Measurements from ENCODE around the gene PREPL.
"Not testable (repeated sequence)": the region's sequence is repeated elsewhere in the genome, so short reads cannot be mapped to it uniquely, and the experiment has no call there.

PREPL gene

DNA sequence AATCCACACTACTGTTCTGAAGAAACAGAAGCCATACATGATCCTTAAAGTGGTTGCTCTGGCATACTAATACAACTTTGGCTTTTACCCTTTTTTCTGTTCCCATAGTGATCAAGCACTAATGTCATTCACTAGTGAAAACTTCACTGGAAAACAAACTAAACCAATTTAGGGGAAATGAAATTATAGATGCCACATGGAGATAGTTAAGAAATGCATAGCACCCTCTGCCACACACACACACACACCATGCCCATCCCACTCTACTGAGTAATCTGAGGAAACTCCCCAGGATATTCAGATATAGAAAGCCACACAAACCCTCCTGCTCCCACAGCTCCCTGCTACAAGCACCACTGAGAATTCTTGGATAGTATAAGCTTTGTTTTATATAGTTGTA is 46.9 kb downstream of the PREPL start:
- peak overlapping the region; percentile 57 for H3K27ac ChIP-seq
- TF ChIP-seq, protein P1, sequence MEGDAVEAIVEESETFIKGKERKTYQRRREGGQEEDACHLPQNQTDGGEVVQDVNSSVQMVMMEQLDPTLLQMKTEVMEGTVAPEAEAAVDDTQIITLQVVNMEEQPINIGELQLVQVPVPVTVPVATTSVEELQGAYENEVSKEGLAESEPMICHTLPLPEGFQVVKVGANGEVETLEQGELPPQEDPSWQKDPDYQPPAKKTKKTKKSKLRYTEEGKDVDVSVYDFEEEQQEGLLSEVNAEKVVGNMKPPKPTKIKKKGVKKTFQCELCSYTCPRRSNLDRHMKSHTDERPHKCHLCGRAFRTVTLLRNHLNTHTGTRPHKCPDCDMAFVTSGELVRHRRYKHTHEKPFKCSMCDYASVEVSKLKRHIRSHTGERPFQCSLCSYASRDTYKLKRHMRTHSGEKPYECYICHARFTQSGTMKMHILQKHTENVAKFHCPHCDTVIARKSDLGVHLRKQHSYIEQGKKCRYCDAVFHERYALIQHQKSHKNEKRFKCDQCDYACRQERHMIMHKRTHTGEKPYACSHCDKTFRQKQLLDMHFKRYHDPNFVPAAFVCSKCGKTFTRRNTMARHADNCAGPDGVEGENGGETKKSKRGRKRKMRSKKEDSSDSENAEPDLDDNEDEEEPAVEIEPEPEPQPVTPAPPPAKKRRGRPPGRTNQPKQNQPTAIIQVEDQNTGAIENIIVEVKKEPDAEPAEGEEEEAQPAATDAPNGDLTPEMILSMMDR (conservative IDR thresholded peaks at IDR 0.05), result no peak

DNA sequence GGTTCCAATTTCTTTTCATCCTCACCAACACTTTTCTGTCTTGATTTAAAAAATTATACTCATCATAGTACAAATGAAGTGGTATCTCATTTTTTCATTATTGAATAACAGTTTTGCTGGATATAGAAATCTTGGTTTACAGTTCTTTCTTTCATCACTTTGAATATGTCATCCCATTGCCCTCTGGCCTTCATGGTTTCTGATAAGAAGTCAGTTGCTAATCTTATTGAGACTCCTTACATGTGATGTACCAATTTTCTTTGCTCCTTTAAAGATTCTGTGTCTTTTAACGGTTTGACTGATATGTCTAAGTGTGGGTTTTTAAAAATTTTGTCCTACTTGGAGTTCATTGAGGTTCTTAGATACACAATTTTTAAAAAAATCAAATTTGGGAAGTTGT is 51.0 kb downstream of the PREPL start:
- TF ChIP-seq, protein P1 (conservative IDR thresholded peaks at IDR 0.05), result no peak
- no peak overlapping the region for H3K27ac ChIP-seq

DNA sequence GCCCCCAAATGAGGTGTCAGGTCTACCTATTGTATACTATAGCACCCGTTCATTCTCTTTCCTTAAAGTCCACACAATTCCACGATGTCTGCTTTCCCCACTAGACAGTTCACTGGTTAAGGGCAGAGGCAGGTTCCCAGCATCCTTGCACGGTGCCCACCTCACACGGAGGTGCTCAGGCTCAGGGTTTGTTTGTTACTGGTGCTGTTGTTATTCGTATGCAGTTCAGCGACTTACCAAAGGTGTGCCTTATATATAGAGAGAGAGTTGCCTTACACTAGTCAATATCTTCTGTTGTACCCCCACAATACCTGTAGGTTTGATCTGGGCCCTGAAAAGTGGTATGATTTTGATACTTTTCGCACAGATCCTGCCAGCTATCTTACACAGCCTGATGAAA is 55.4 kb downstream of the PREPL start:
- TF ChIP-seq, protein P1 (conservative IDR thresholded peaks at IDR 0.05), result no peak
- no peak overlapping the region for H3K27ac ChIP-seq

DNA sequence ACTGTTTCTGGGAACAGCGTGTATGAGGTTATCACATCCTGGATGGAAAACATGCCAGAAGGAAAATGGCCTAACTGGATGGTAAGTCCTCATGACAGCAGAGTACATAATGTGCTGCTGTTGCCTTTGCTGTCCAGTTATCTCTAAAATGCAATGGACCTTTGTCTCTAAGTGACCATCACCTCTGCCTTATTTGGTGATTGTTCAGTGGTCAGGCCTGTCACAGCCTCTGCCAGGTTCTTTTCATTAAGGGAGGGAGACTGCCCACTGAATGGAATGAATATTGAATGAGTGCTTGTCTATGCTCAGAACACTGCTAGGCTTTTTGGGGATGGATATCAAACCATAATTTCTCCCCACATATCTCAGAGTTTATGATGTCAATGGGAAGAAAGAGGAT is 57.0 kb downstream of the PREPL start:
- 0 out of 2 replicates have a peak overlapping the region, but pooled peaks have one; percentile 11 for H3K27ac ChIP-seq
- TF ChIP-seq, protein P1 (conservative IDR thresholded peaks at IDR 0.05), result no peak

DNA sequence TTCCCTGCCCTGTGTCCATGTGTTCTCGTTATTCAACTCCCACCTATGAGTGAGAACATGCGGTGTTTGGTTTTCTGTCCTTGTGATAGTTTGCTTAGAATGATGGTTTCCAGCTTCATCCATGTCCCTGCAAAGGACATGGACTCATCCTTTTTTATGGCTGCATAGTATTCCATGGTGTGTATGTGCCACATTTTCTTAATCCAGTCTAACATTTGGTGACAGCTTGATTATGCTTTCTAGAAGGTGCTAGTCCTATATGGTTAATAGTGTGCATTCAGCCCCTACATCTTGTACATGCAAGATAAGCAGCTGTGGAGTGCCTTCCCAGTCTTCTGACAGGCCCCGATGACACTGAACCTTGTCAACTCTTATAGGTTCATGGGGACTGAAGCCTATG is 57.5 kb downstream of the PREPL start:
- H3K27ac ChIP-seq, result not testable (repeated sequence)

DNA sequence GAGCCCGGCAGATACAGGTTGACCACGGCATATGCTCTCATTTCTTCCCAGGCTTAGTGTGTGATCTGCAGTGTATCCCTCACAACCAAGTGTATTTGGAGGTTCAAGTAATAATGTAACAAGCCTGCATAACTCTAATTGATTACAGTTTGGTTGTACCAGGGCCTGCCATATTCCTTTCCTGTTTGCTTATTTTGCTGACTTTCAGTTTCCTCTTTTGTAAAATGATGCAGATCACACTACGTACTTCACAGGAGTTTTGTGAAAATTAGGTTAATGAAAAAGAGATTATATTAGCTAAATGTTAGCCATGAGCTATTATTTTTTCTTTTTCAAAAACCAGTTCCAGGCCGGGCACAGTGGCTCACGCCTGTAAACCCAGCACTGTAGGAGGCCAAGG is 60.2 kb downstream of the PREPL start:
- TF ChIP-seq, protein P1 (conservative IDR thresholded peaks at IDR 0.05), result no peak

DNA sequence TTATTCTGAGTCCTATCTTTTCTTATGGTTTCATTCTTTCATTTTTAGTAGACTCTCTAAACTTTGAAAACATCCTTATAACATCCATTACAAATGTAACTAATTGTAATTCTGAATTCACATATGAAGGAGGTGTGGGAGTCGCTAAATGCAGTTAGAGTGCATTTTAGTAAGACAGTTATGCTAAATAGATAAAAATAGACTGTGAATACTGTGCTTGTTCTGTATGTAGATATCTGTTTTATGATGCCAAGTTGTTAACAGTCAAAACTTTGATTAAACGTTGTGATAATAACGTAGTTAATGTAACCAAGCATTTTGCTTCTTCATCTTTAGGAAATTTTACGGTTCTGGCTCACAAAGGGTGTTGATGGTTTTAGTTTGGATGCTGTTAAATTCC is 61.7 kb downstream of the PREPL start:
- TF ChIP-seq, protein P1 (conservative IDR thresholded peaks at IDR 0.05), result no peak
- H3K27ac ChIP-seq, result peak overlapping the region; percentile 95

More for the DNA sequence above, 60.2 kb downstream of the PREPL start:
- H3K27ac ChIP-seq, result no peak overlapping the region; the same call in 1 of the 2 replicates

DNA sequence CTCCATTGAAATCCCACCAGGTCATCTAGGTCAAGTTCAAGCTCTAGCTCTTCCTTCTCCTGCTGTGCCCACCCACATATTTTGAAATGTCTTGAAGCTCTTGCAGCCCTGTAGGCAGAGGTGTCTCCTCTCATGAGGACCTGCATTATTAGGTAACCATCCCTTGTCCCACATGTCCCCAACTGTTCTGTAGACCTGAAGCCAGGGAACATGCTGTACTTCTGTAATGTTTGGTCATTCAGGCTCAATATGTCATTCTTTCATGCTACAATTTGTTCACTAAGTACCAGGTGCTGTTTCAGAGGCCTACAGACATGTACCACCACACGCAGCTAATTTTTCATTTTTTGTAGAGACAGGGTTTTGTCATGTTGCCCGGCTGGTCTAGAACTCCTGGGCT is 63.9 kb downstream of the PREPL start:
- TF ChIP-seq, protein P1 (conservative IDR thresholded peaks at IDR 0.05), result no peak

More for the DNA sequence above, 63.9 kb downstream of the PREPL start:
- H3K27ac ChIP-seq, result peak overlapping the region; percentile 95; the same call in 1 of the 2 replicates

Measured in VCaP (cell line).